Activated CD8-positive, alpha-beta memory T cell treated with anti-CD3 and anti-CD28 coated beads, Interleukin-2, amount 50 U/mL, for 1 hour (primary cell): ENCODE data around the gene SELENOO.
A peak's percentile ranks its signal among the peaks of the same experiment; 100 is the strongest.
"Not testable (repeated sequence)": the region's sequence is repeated elsewhere in the genome, so short reads cannot be mapped to it uniquely, and the experiment has no call there.

Source experiments
- DNase-seq: peaks from one replicate; pipeline ENCODE4 v3.0.0-alpha.2; 2020; ENCODE audit errors: extremely low read depth

Gene SELENOO

DNA sequence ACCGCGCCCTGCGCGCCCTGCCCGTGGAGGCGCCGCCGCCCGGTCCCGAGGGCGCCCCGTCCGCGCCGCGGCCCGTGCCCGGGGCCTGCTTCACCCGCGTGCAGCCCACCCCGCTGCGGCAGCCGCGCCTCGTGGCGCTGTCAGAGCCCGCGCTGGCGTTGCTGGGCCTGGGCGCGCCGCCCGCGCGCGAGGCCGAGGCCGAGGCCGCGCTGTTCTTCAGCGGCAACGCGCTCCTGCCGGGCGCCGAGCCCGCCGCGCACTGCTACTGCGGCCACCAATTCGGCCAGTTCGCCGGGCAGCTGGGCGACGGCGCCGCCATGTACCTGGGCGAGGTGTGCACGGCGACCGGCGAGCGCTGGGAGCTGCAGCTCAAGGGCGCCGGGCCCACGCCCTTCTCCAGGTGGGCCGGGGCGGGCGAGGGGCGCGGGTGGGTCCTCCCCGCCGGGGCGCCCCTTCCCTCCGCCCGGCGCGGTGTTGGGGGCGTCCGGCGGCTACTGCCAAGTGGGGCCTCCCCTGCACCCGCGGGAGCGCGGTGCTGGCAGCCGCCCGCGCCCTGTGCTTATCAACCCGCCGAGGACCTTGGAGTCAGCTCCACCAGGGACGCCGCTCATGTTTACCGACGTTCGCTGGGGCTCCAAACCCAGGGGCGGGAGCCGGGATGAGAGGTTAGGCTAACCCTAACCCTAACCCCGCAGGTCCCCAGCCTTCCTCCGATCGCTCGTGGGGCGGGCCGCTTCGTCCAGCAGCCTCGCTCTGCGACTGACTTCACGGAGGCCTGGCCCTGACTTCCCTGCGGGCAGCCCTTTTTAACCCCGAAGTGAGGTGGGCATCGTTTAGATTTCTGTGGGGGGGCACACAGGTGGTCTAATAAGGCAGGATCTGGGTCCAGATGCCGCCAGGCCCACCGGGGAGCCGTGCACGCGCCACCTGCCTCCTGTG, 649 bp downstream of the SELENOO start:
- DNase-seq, result no peak

DNA sequence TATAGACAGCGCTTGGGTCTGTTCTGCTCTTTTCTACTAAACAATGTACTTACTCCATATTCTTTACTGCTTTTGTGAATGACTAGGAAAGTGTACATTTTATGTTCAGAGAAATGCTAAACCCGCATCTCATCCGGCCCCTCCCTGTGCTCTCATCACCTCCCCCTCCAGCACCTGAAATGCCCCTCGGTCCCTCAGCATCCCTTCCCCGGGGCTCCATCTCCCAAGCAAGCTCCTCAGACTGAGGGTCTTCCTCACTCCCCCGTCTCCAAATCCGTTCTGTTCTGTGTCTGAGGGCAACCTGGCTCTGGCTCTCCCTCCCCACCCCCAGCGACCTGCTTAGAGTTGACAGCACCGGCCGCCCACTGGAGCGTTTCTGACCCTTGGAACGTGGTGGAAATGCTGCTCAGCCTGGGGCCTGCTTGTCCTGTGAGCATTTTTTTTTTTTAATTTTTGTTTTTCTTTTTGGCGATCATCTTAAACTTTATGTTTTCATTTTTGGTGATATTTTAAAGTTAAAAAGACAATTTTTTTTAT, 1.4 kb downstream of the SELENOO start:
- no peak for DNase-seq

DNA sequence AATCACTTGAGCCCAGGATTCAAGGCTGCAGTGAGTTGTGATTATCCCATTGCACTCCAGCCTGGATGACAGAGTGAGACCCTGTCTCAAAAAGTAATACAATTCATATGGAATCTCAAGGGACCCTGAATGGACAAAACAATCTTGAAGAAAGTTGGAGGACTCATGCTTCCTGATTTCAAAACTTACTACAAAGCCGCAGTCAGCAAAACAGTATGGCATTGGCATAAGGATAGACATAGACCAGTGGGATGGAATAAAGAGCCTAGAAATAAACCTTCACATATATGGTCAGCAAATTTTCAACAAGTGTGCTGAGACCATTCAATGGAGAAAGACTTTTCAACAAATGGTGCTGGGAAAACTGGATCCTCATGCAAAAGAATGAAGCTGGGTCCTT, 2.5 kb downstream of the SELENOO start:
- no peak for DNase-seq

DNA sequence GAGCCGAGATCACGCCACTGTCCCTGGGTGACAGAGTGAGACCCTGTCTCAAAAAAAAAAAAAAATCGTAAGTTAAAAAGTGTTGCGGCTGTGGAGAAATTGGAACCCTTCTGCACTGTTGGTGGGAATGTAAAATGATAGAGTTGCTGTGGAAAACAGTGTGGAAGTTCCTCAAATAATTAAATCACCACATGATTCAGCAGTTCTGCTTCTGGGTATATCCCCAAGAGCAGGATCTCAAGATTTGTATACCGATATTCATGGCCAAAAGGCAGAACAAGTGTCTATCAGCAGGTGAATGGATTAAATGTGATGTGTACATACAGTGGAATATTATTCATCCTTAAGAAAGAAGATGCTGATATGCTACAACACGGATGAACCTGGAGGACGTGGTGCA, 3.8 kb downstream of the SELENOO start:
- DNase-seq, result no peak

DNA sequence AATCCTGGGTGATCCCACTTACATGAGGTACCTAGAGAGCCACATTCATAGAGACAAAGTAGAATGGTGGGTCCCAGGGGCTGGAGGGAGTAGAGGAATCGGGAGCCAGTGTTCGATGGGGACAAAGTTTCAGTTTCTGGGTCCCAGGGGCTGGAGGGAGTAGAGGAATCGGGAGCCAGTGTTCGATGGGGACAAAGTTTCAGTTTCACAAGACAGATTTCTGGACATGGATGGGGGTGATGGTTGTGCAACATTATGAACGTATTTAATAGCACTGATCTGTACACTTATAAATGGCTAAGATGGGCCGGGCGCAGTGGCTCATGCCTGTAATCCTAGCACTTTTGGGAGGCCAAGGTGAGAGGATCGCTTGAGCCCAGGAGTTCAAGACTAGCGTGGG, 4.2 kb downstream of the SELENOO start:
- DNase-seq, result not testable (repeated sequence)

DNA sequence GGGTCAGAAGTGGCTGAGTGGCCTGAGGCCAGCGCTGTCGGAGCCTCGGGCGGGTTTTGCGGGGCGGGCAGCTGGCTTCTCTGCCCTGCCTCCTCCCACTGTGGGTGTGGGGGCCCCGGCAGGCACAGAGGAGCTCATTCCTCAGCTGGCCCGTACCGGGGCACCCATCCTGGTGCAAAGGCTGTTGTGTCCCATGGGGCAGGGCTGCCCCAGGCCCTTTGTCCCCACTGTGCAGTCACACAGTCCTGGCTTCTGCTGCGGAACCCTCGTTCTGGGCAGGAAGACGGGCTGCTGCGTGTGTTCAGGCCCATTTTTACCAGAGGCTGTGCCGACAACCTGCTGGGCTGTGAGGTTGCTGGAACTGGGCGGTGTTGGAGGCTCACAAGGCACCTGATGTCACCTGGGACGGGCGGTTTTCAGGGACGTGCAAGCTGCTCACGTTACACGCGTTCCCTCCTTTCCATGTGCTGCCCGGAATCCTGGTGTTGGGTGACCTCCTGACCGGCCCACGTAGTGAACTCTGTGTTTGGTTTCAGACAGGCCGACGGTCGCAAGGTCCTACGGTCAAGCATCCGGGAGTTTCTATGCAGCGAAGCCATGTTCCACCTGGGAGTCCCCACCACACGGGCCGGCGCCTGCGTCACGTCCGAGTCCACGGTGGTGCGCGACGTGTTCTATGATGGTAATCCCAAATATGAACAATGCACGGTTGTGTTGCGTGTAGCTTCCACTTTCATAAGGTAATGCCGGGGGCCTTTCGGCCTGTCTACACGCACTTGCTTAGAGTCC, 5.2 kb downstream of the SELENOO start:
- DNase-seq, result no peak

DNA sequence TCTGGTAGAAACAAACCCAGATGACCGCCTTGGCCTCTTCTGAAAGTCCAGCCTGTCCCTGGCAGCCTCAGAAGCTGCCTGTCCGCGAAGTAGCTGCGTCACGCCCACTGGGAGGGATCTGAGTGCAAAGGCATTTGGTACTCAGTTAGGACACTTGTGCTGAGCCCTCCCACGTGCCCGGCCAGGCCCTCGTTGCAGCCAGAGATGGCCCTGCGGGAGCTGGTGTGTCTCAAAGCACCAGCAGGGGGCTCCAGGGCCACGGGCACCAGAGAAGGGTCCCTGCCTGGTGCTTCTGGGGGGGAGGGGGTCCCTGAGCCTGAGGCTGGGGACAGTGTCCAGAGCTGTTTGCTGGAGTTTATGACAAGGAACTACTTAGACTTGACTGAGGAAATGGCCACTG, 5.8 kb downstream of the SELENOO start:
- no peak for DNase-seq

DNA sequence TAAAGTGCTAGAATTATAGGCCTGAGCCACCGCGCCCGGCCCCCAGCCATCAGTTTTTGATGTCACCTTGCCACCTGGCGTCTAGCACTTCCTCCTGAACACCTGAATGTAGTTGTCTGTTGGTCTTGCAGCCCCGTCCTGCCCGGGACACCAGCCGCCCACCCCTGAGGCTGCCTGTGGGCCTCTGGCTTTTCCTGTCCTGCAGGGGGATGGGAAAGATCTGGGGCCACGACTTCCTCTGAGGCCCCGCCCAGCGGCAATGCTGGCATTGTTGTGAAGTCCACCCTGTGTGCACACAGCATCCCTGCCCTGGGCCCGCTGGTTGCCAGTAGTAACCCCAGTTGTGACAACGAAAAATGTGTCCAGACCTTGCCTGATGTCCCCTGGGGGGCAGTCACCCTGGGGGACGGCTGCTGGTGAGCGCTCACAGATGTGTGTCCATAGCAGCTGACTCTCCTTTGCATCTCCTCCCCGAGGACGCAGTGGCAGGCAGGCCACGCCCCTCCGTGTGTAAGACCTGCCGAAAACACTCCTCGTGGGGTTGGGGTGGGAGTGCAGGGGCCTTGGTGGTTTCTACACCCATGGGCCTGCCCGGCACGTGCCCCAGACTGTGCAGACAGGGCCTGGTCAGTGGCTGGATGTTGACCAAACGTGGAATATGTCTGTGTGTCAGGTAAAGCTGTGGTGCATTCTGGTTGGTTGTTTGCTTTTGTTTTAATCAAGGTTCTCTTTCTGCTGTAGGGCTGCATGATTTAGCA, 6.8 kb downstream of the SELENOO start:
- DNase-seq, result no peak

DNA sequence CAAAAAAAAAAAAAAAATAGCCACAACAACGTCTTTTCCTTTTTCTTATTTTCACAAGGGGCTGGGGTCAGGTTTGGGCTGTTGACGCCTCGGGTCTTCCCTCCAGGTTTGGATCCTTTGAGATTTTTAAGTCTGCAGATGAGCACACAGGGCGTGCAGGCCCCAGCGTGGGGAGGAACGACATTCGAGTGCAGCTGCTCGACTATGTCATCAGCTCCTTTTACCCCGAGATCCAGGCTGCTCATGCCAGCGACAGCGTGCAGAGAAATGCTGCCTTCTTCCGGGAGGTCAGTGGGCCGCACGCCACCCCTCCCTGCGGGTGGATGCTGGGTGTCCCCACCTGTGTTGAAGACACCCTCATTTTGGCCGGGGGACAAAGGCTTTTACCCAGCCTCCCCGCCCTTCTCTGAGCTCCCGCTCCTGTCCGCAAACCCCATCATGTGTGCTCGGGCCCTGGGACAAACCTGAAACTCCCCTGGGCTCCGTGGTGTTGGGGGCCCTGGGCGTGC, 7.7 kb downstream of the SELENOO start:
- no peak for DNase-seq

DNA sequence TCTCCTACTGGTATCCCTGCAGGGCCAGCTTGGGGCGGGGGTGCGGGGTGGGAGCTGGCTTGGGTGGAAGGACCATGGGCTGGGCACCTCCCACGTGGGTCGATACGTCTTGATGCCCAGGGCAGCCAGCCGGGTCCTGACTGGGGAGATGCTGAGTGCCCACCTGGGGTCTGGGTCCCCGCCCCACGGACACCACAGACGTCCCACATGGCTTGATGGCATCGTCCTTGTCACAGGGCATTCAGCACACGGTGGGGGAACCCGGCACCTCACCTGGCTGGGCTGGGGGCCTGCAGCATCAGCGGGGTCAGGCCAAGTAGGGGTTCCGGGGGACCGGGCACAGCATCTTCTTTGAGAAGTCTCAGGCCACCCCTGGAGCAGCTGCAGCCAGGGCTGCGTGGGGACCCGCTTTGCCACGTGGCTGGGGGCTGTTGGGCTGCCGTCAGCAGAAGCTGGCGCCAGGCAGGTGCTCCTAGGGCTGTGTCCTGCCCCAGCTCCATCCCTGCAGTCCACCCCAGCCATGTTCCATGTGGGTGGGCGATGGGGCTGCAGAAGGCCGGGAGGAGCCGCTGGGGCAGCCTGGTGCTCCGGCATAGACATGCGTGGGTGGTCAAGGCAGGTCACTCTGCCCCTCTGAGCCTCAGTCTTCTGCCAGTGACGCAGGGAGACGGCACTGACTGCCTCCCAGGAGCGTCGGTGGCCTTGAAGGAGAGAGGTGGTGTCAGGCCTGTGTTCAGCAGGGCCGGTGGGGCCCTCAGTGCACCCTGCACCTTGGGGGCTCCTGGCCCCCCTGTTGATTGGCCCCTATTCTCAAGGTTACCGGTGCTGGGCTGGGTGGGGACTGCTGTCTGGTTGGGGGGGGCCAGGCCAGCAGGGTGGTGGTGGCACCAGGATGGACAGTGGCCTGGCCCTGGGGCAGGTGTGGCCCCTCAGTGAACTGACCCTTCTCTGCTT, 8.4 kb downstream of the SELENOO start:
- DNase-seq, result no peak

DNA sequence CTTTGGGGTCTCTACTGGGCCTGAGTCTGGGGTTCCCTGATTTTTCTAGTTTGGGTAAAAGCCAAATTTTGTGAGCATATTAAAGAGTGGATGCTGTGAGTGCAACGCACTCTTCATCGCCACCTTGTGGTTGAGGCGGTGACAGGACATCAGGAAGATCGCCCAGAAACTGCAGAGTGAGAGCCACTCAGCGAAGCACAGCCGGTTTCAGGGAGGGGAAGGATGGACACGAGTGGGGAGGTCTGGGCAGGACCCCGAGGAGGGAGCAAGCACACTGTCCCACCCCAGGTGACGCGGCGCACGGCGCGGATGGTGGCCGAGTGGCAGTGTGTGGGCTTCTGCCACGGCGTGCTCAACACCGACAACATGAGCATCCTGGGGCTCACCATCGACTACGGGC, 9.1 kb downstream of the SELENOO start:
- peak; percentile 45 for DNase-seq

DNA sequence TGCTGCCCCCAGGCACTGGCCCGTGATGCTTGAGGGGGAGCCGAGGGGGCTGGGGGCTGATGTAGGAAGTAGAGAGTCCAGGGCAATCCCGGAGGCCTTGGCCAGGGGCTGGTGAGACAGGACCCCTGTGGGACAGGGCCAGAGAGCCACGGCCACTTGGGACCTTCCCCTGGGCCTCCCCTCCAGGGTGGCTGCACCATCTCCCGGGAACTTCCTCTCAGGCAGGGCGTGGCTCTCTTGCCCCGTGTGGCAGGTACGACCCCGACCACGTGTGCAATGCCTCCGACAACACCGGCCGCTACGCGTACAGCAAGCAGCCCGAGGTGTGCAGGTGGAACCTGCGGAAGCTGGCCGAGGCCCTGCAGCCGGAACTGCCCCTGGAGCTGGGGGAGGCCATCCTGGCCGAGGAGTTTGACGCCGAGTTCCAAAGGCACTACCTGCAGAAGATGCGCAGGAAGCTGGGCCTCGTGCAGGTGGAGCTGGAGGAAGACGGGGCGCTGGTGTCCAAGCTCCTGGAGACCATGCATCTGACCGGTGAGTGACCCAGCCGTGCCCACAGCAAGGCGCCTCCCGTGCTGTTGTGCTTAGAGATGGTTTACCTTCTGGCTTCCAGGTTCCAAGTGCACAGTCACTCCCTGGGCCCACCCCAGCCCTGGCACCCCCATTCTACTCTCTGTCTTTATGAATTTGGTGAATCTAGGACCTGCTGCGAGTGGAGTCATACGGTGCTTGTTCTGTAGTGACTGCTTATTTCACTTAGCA, 9.7 kb downstream of the SELENOO start:
- DNase-seq, result no peak

DNA sequence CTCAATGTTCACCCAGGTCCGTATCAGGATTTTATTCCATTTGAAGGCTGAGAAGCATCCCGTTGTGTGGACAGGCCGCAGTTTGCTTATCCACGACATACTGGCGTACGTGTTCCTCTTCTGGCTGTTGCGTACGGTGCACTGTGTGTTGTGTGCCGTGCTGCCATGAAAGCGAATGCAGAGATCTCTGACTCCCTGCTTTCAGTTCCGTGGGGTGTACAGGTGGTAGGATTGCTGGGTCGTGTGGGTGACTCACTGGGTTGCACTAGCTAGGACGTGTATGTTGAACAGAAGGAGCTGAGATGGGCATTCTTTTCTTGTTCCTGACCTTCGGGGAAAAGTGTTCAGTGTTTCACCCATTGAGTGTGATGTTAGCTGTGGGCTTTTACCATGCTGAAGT, 10.3 kb downstream of the SELENOO start:
- no peak for DNase-seq

DNA sequence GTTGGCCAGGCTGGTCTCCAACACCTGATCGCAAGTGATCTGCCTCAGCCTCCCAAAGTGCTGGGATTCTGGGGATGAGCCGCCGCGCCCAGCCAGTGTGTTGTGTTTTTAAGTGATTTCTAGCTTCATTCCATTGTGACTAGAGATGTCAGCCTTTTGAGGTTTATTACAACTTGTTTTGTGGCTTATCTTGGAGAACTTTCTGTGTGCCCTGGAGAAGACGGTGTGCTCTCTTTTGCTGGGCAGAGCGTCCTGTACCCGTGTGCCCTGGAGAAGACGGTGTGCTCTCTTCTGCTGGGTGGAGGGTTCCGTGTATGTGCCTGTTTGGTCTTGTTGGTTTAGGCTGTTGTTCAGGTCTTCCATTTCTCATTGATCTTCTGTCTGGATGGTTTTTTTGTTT, 12.5 kb downstream of the SELENOO start:
- DNase-seq, result no peak

DNA sequence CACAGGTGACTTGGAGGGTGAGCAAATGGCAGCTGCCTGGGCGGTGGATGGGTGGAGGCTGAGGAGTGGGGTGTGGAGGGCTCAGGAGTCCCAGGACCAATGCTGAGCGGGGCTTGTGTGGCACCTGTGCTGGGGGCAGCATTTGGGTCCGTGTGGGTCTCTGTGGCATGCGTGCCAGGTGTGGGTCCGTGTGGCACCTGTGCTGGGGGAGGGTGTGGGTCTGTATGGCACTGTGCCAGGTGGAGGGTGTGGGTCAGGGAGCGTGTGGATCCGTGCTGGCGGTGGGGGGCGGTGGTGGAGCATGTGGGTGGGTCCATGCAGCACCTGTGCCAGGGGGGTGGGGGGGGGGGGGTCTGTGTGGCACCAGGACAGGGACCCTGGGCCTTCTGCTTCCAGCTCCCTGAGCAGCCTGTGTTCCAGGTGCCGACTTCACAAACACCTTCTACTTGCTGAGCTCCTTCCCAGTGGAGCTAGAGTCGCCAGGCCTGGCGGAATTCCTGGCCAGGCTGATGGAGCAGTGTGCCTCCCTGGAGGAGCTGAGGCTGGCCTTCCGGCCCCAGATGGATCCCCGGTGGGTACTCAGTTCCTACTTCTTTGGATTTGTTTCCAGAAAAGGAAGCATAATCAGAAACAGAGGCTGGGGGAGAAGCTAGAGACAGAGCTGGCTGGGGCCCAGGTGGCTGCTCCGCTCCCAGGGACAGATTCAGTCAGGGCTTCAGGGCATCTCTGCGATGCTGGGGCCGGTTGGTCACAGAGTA, 14.7 kb downstream of the SELENOO start:
- no peak for DNase-seq

DNA sequence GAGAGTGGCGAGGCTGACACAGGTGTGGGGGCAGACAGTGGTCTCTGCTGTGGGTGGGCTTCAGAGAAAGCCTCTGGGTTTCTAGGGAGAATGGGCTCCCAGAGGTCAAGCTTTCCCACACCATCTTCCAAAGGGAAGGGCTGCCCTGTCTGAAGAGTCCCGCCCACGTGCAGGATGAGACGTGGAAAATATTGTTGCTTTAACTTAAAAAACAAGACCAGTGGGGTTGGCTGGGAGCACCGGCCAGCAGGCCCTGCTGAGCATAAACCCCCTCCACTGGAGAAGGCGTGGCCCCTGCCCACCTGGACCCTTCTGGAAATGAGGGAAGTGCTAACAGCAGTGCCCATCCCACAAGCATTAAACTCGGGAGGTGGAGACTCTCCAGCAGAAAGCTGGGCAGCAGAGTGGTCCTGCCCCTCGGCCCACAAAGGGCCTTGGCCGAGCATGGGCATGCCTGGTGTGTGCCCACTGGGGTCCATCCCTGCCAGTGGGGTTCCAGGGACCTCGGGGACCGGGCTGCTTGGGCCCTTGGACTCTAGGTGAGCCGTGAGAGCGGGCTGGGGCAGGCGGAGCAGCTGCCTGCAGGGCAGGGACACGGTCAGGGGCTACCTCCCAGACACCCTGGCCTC, 15.4 kb downstream of the SELENOO start:
- DNase-seq, result no peak

DNA sequence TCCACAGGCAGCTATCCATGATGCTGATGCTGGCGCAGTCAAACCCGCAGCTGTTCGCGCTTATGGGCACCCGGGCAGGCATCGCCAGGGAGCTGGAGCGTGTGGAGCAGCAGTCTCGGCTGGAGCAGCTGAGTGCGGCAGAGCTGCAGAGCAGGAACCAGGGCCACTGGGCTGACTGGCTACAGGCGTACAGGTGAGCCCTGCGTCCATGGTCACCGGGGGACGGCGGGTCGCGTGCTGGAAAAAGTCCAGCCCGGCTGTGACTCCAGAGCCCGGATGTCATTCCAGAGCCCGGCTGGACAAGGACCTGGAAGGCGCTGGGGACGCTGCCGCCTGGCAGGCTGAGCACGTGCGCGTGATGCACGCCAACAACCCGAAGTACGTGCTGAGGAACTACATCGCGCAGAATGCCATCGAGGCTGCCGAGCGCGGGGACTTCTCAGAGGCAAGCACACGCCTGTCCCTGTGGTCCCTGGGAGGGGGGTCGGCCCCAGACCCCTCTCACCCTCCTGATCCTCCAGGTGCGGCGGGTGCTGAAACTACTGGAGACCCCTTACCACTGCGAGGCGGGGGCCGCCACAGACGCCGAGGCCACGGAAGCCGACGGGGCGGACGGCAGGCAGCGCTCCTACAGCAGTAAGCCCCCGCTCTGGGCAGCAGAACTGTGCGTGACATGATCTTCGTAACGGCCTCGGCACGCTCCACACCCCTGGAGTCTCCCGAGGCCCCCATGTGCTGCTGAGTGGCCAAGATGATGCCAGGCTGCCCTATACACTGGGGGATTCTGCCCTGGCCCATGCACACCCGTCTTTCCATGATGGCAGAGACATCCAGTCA, 16.1 kb downstream of the SELENOO start:
- no peak for DNase-seq
